Measurements from ENCODE around the gene IGFBP4. TPM values are rescaled to one million over a fixed set of nuclear protein-coding genes. Genes with fewer than 3 reads are reported as not detected.

IGFBP4 gene
- total and polyA plus RNA-seq, 4 donors = 74.1 to 649 (median 238) TPM

DNA sequence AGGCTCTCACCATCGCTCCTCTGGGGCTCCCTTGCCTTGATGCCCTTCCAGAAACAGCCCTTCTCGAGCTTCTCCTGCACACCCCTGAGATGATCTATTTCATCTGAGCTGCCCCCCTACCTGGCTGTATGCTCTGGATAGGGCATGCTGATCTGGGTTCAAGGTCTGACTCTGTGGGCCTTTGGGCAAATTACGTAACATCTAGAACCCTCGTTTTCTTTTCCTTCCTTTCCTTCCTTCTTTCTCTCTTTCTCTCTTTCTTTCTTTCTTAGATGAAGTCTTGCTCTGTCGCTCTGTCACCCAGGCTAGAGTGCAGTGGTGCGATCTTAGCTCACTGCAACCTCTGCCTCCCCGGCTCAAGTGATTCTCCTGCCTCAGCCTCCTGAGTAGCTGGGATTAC, 37.9 kb downstream of the IGFBP4 start (continued):
- no peak for TF ChIP-seq TAF1 (conservative IDR thresholded peaks at IDR 0.05)
- TF ChIP-seq, protein P1, sequence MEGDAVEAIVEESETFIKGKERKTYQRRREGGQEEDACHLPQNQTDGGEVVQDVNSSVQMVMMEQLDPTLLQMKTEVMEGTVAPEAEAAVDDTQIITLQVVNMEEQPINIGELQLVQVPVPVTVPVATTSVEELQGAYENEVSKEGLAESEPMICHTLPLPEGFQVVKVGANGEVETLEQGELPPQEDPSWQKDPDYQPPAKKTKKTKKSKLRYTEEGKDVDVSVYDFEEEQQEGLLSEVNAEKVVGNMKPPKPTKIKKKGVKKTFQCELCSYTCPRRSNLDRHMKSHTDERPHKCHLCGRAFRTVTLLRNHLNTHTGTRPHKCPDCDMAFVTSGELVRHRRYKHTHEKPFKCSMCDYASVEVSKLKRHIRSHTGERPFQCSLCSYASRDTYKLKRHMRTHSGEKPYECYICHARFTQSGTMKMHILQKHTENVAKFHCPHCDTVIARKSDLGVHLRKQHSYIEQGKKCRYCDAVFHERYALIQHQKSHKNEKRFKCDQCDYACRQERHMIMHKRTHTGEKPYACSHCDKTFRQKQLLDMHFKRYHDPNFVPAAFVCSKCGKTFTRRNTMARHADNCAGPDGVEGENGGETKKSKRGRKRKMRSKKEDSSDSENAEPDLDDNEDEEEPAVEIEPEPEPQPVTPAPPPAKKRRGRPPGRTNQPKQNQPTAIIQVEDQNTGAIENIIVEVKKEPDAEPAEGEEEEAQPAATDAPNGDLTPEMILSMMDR (IDR thresholded peaks at IDR 0.05; ENCODE audit: low read depth, low read length, missing input control) = no peak
- TF ChIP-seq SP1 (IDR thresholded peaks at IDR 0.05) = no peak
- TF ChIP-seq EGR1 (IDR thresholded peaks at IDR 0.05; ENCODE audit: low read depth in 2 of 2) = no peak
- TF ChIP-seq ZBTB33 (IDR thresholded peaks at IDR 0.05) = no peak
- no peak for TF ChIP-seq HNF4A (conservative IDR thresholded peaks at IDR 0.05)

- Histone ChIP-seq H3K27me3 (ENCODE audit: control insufficient read depth in 4 of 4, insufficient read depth in 4 of 4, low read length in 3 of 4) (no peaks in the 10 kb centered on the region), H3K27ac (ENCODE audit: low read depth in 1 of 2, low read length in 2 of 2) (no peak overlapping the region), H3K9me3 (ENCODE audit: control insufficient read depth in 4 of 4, low read length in 3 of 4) (no peaks in the 10 kb centered on the region), H3K4me3 (ENCODE audit: low read depth in 1 of 3, low read length in 3 of 3) (no peak overlapping the region), H3K9ac (ENCODE audit: low read depth in 1 of 2, low read length in 2 of 2) (no peak overlapping the region), H3K36me3 (ENCODE audit: control insufficient read depth in 4 of 4, insufficient read depth in 3 of 4, low read depth in 1 of 4, low read length in 3 of 4) (no peaks in the 10 kb centered on the region), H3K4me1 (ENCODE audit: control insufficient read depth in 4 of 4, insufficient read depth in 4 of 4, low read length in 3 of 4) (no peaks in the 10 kb centered on the region)
- 94% methylated on average over 6 of the region's 6 CpGs for WGBS
- DNase-seq (ENCODE audit: low spot score) = no peak
- no peak for TF ChIP-seq NR2F2 (IDR thresholded peaks at IDR 0.05)
- TF ChIP-seq JUND (IDR thresholded peaks at IDR 0.05) = no peak
- TF ChIP-seq HNF4A (conservative IDR thresholded peaks at IDR 0.05) = no peak
- no peak for TF ChIP-seq SP1 (IDR thresholded peaks at IDR 0.05)
- TF ChIP-seq MAX (IDR thresholded peaks at IDR 0.05) = no peak
- TF ChIP-seq, protein P2, sequence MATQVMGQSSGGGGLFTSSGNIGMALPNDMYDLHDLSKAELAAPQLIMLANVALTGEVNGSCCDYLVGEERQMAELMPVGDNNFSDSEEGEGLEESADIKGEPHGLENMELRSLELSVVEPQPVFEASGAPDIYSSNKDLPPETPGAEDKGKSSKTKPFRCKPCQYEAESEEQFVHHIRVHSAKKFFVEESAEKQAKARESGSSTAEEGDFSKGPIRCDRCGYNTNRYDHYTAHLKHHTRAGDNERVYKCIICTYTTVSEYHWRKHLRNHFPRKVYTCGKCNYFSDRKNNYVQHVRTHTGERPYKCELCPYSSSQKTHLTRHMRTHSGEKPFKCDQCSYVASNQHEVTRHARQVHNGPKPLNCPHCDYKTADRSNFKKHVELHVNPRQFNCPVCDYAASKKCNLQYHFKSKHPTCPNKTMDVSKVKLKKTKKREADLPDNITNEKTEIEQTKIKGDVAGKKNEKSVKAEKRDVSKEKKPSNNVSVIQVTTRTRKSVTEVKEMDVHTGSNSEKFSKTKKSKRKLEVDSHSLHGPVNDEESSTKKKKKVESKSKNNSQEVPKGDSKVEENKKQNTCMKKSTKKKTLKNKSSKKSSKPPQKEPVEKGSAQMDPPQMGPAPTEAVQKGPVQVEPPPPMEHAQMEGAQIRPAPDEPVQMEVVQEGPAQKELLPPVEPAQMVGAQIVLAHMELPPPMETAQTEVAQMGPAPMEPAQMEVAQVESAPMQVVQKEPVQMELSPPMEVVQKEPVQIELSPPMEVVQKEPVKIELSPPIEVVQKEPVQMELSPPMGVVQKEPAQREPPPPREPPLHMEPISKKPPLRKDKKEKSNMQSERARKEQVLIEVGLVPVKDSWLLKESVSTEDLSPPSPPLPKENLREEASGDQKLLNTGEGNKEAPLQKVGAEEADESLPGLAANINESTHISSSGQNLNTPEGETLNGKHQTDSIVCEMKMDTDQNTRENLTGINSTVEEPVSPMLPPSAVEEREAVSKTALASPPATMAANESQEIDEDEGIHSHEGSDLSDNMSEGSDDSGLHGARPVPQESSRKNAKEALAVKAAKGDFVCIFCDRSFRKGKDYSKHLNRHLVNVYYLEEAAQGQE (IDR thresholded peaks at IDR 0.05) = no peak
- no peak for TF ChIP-seq RXRA (IDR thresholded peaks at IDR 0.05)
- TF ChIP-seq, protein P1 (IDR thresholded peaks at IDR 0.05; ENCODE audit: low read depth, low read length, missing input control) = no peak
- no peak for TF ChIP-seq YY1 (IDR thresholded peaks at IDR 0.05)
- no peak for TF ChIP-seq GABPA (IDR thresholded peaks at IDR 0.05 in 1 of 2, conservative IDR thresholded peaks at IDR 0.05 in 1 of 2)
- no peak for TF ChIP-seq RAD21 (IDR thresholded peaks at IDR 0.05)
- no peak for TF ChIP-seq TAF1 (conservative IDR thresholded peaks at IDR 0.05)
- TF ChIP-seq EGR1 (IDR thresholded peaks at IDR 0.05; ENCODE audit: low read depth in 2 of 2) = no peak
- no peak for TF ChIP-seq FOXA1 (IDR thresholded peaks at IDR 0.05)
- TF ChIP-seq FOXA2 (IDR thresholded peaks at IDR 0.05) = no peak
- TF ChIP-seq ATF3 (IDR thresholded peaks at IDR 0.05) = no peak
- TF ChIP-seq HNF4G (IDR thresholded peaks at IDR 0.05) = no peak
- no peak for TF ChIP-seq ZBTB33 (IDR thresholded peaks at IDR 0.05)
Observed at GRCh38 chr17:40482722-40483121, 39.5 kb downstream of the IGFBP4 start.

All from liver (tissue), 9 donors.